Measurements from ENCODE around the gene ANKRD13B.

Gene ANKRD13B

GRCh38 chr17:29608986-29609385 lies 16.1 kb downstream of the ANKRD13B start:
- H3K4me3 ChIP-seq (replicated peaks in 1 of 2; ENCODE audit: low read depth in 2 of 2, low read length in 2 of 2): no peak overlapping the region
- DNase-seq (ENCODE audit: low read depth in 2 of 2): no peak
- no peak for TF ChIP-seq CTCF (IDR thresholded peaks at IDR 0.05; ENCODE audit: low read depth, low read length)

- TF ChIP-seq CTCF (IDR thresholded peaks at IDR 0.05; ENCODE audit: low read depth, low read length): no peak
- DNase-seq (ENCODE audit: low read depth in 2 of 2): no peak
Observed at GRCh38 chr17:29610395-29610794, 17.5 kb downstream of the ANKRD13B start.

GRCh38 chr17:29611351-29612093 lies 18.6 kb downstream of the ANKRD13B start:
- TF ChIP-seq CTCF (IDR thresholded peaks at IDR 0.05; ENCODE audit: low read depth, low read length): no peak
- H3K4me3 ChIP-seq (replicated peaks in 1 of 2; ENCODE audit: low read depth in 2 of 2, low read length in 2 of 2): no peak overlapping the region
- no peak for DNase-seq (ENCODE audit: low read depth in 2 of 2)

More at GRCh38 chr17:29610395-29610794, 17.5 kb downstream of the ANKRD13B start:
- no peak overlapping the region for H3K4me3 ChIP-seq (replicated peaks in 1 of 2; ENCODE audit: low read depth in 2 of 2, low read length in 2 of 2)

GRCh38 chr17:29612094-29612403 lies 19.1 kb downstream of the ANKRD13B start:
- H3K4me3 ChIP-seq (replicated peaks in 1 of 2; ENCODE audit: low read depth in 2 of 2, low read length in 2 of 2): no peak overlapping the region
- no peak for TF ChIP-seq CTCF (IDR thresholded peaks at IDR 0.05; ENCODE audit: low read depth, low read length)
- DNase-seq (ENCODE audit: low read depth in 2 of 2): no peak

- DNase-seq (ENCODE audit: low read depth in 2 of 2): no peak
- H3K4me3 ChIP-seq (replicated peaks in 1 of 2; ENCODE audit: low read depth in 2 of 2, low read length in 2 of 2): no peak overlapping the region
- no peak for TF ChIP-seq CTCF (IDR thresholded peaks at IDR 0.05; ENCODE audit: low read depth, low read length)
Observed at GRCh38 chr17:29612404-29613280, 19.7 kb downstream of the ANKRD13B start.

- peak; percentile 90 to 93 for DNase-seq (ENCODE audit: low read depth in 2 of 2)
- TF ChIP-seq CTCF (IDR thresholded peaks at IDR 0.05; ENCODE audit: low read depth, low read length): peak; percentile 55
- H3K4me3 ChIP-seq (replicated peaks in 1 of 2; ENCODE audit: low read depth in 2 of 2, low read length in 2 of 2): peak overlapping the region; percentile 17 to 33
Observed at GRCh38 chr17:29613352-29613837, 20.5 kb downstream of the ANKRD13B start.
